Transverse colon (tissue), 4 donors: Measurements from ENCODE around the gene CEP89.

Source experiments
- CTCF ChIP-seq, 5 experiments: fragments of 200-600 bp in 3 of 5; fragments of 450-650 bp in 2 of 5; sonication (generic) in 3 of 5; IDR thresholded peaks; 1 replicate in 2 of 5; 2 replicates in 3 of 5; pipeline ENCODE4 v1.5.1; 2016 to 2017; ENCODE audit warnings: antibody characterized with exemption in 5 of 5, inconsistent platforms in 3 of 5, mild to moderate bottlenecking in 2 of 5, moderate library complexity in 1 of 5
- EP300 ChIP-seq: sonication (generic); formaldehyde crosslinking; IDR thresholded peaks from one replicate; pipeline ENCODE4 v1.6.1; 2017; ENCODE audit warnings: antibody characterized with exemption, low read depth
- POLR2A ChIP-seq: fragments of 450-650 bp; IDR thresholded peaks from one replicate; pipeline ENCODE4 v1.6.1; 2016; ENCODE audit warnings: antibody characterized with exemption, mild to moderate bottlenecking, moderate library complexity
- POLR2AphosphoS5 ChIP-seq, 3 donors: sonication (generic); formaldehyde crosslinking; IDR thresholded peaks; one replicate each; pipeline ENCODE4 v1.6.1; 2016; ENCODE audit warnings: antibody characterized with exemption in 3 of 3

- TF ChIP-seq CTCF (IDR thresholded peaks at IDR 0.05), result no peak
- TF ChIP-seq EP300, result no peak
- no peak for TF ChIP-seq POLR2A
- no peak for TF ChIP-seq POLR2AphosphoS5 (IDR thresholded peaks at IDR 0.05)
Measured at GRCh38 chr19:32866564-32867265, 105.0 kb downstream of the CEP89 start.
